HepG2 (cell line): Measurements from ENCODE around the gene MLLT1. TPM values are rescaled to one million over a fixed set of nuclear protein-coding genes. Genes with fewer than 3 reads are reported as not detected.
A peak's percentile ranks its signal among the peaks of the same experiment; 100 is the strongest.

Source experiments
- ATAC-seq: fragments of 200-7000 bp; cut with Tn5 transposase; 3 replicates; pipeline ENCODE4 v1.9.1; 2020; ENCODE audit warnings: mild to moderate bottlenecking, moderate library complexity
- BruUV-seq: library from RNA; stranded (reverse); fragments of 400-500 nt; replicated peaks from 2 replicates; lab custom pipeline; 2021; lab: Mats Ljungman, UMichigan
- CTCF ChIA-PET: fragments of 300-600 bp; formaldehyde crosslinking; extraction: SDS; loops from one replicate; lab custom pipeline; 2021; ENCODE audit warnings: low total read pairs, inconsistent platforms, low intra/inter-chr PET ratio; lab: Yijun Ruan, JAX
- POLR2A ChIA-PET: fragments of 350-600 bp; sonication (Branson Sonifier 250); formaldehyde crosslinking; loops from one replicate; lab custom pipeline; 2020; ENCODE audit warnings: antibody characterized with exemption, inconsistent platforms; lab: Yijun Ruan, JAX
- DNase-seq: peaks from one replicate; pipeline ENCODE4 v3.0.0-alpha.2; 2015; ENCODE audit warnings: low spot score
- FAIRE-seq: peaks from 3 replicates; lab custom pipeline; 2011; peaks lifted over from hg19 to GRCh38; lab: Jason Lieb, UNC
- H2AFZ ChIP-seq: one replicate; pipeline ENCODE4 v1.6.1; 2011; ENCODE audit warnings: low read length, inconsistent platforms
- H3K27ac ChIP-seq: fragments of 300-600 bp; 3 replicates; pipeline ENCODE4 v1.8.0; 2011; ENCODE audit warnings: mixed run types, mild to moderate bottlenecking, mixed read lengths, low read length, inconsistent platforms; ENCODE audit not compliant: insufficient read depth; ENCODE audit errors: extremely low read length
- H3K27me3 ChIP-seq, 2 experiments: fragments of 200-600 bp in 1 of 2; 2 replicates in 1 of 2; 3 replicates in 1 of 2; pipeline versions ENCODE4 v1.6.0 to v1.8.0; 2011; ENCODE audit warnings: low read length in 2 of 2, mild to moderate bottlenecking in 2 of 2, moderate library complexity in 2 of 2, inconsistent platforms in 1 of 2; ENCODE audit not compliant: insufficient read depth in 2 of 2, control insufficient read depth in 1 of 2
- H3K36me3 ChIP-seq, 2 experiments: fragments of 200-600 bp in 1 of 2; replicated peaks in 1 of 2; 2 replicates in 1 of 2; 3 replicates in 1 of 2; pipeline versions ENCODE4 v1.5.1 to v1.8.0; 2011; ENCODE audit warnings: low read length in 2 of 2, inconsistent platforms in 1 of 2; ENCODE audit not compliant: insufficient read depth in 2 of 2, control insufficient read depth in 1 of 2
- H3K4me1 ChIP-seq: 2 replicates; pipeline ENCODE4 v1.5.1; 2012; ENCODE audit warnings: low read length, inconsistent platforms; ENCODE audit not compliant: insufficient read depth
- H3K4me2 ChIP-seq: 2 replicates; pipeline ENCODE4 v1.6.0; 2011; ENCODE audit warnings: low read depth, low read length, inconsistent platforms
- H3K4me3 ChIP-seq, 3 experiments: fragments of 200-600 bp in 1 of 3; sonication (generic), shearing (Covaris generic) in 1 of 3; replicated peaks in 1 of 3; 2 replicates each; pipeline ENCODE4 v1.5.1; 2011 to 2016; ENCODE audit warnings: low read length in 3 of 3, inconsistent platforms in 2 of 3, low read depth in 2 of 3, mild to moderate bottlenecking in 2 of 3, control low read depth in 1 of 3, mixed read lengths in 1 of 3; ENCODE audit not compliant: insufficient read depth in 1 of 3
- H3K79me2 ChIP-seq: one replicate; pipeline ENCODE4 v1.6.1; 2011; ENCODE audit warnings: low read length, inconsistent platforms; ENCODE audit not compliant: insufficient read depth
- H3K9ac ChIP-seq: 2 replicates; pipeline ENCODE4 v1.6.0; 2011; ENCODE audit warnings: mild to moderate bottlenecking, low read depth, low read length, inconsistent platforms; ENCODE audit not compliant: insufficient read depth
- H3K9me3 ChIP-seq: 2 replicates; pipeline ENCODE4 v1.5.1; 2012; ENCODE audit warnings: mild to moderate bottlenecking, low read length
- H4K20me1 ChIP-seq: 2 replicates; pipeline ENCODE4 v1.6.0; 2011; ENCODE audit warnings: inconsistent platforms, mild to moderate bottlenecking, low read length, moderate library complexity; ENCODE audit not compliant: insufficient read depth
- CENPBD1 ChIP-seq: sonication (generic); formaldehyde crosslinking; IDR thresholded peaks from 2 replicates; pipeline ENCODE4 v1.8.0; 2022; ENCODE audit warnings: missing genetic modification reagents, low read depth, mild to moderate bottlenecking, borderline replicate concordance
- FOXA3 ChIP-seq: IDR thresholded peaks from 2 replicates; pipeline ENCODE4 v1.6.1; 2016; ENCODE audit warnings: missing genetic modification reagents, missing compliant biosample characterization
- MXD4 ChIP-seq: IDR thresholded peaks from 2 replicates; pipeline ENCODE4 v1.6.1; 2016; ENCODE audit warnings: mild to moderate bottlenecking, missing biosample characterization, missing genetic modification reagents
- ZBTB3 ChIP-seq: sonication (generic); formaldehyde crosslinking; IDR thresholded peaks from 2 replicates; pipeline ENCODE4 v1.4.0; 2020; ENCODE audit warnings: low read depth, mild to moderate bottlenecking, moderate library complexity, missing genetic modification reagents, borderline replicate concordance
- ZBTB33 ChIP-seq: sonication (generic); formaldehyde crosslinking; IDR thresholded peaks from 2 replicates; pipeline ENCODE4 v1.4.0; 2020; ENCODE audit warnings: missing genetic modification reagents
- ZBTB38 ChIP-seq: sonication (generic); formaldehyde crosslinking; IDR thresholded peaks from 2 replicates; pipeline ENCODE4 v1.5.1; 2020; ENCODE audit warnings: mild to moderate bottlenecking, missing genetic modification reagents
- ZNF512 ChIP-seq: sonication (generic); formaldehyde crosslinking; IDR thresholded peaks from 2 replicates; pipeline ENCODE4 v1.4.0; 2020; ENCODE audit warnings: mild to moderate bottlenecking, missing genetic modification reagents
- ZNF543 ChIP-seq: sonication (generic); formaldehyde crosslinking; IDR thresholded peaks from 2 replicates; pipeline ENCODE4 v1.4.0; 2020; ENCODE audit warnings: mild to moderate bottlenecking, missing genetic modification reagents
- ZNF646 ChIP-seq: sonication (generic); formaldehyde crosslinking; IDR thresholded peaks from 2 replicates; pipeline ENCODE4 v1.9.0; 2021; ENCODE audit warnings: mild to moderate bottlenecking, missing genetic modification reagents
- ZNF891 ChIP-seq: sonication (generic); formaldehyde crosslinking; IDR thresholded peaks from 2 replicates; pipeline ENCODE4 v1.5.0; 2020; ENCODE audit warnings: mild to moderate bottlenecking, missing genetic modification reagents
- WGBS: methylation state at CpG from one replicate; pipeline ENCODE4 v1.1.6; 2017; ENCODE audit warnings: low lambda C conversion rate; 5-methylcytosine and 5-hydroxymethylcytosine counted together
- in situ Hi-C: cut with HindIII; loops from 2 replicates; pipeline ENCODE4 v1.10.0; 2017; ENCODE audit warnings: low pct_unique_long_range_greater_than_20kb; ENCODE audit not compliant: extremely low pct_ligation_motif_present
- intact Hi-C: fragments of 100-400 bp; cut with micrococcal nuclease; formaldehyde crosslinking; loops from one replicate; pipeline ENCODE4 v1.10.0; 2022; ENCODE audit not compliant: unreplicated experiment
- polyA plus RNA-seq, 8 experiments: library from polyadenylated mRNA; depleted of rRNA in 3 of 8; stranded (reverse) in 7 of 8; unstranded in 1 of 8; fragments of >200 nt; fragmentation: Illumina TruSeq in 4 of 8; extraction: Trizol in 4 of 8; gene quantifications; 2 replicates each; pipeline versions ENCODE4 v1.2.1 to v1.2.3, GENCODE V29; 2011 to 2016; ENCODE audit warnings: low read depth in 4 of 8, missing spikeins in 1 of 8, mixed read lengths in 1 of 8; ENCODE audit not compliant: insufficient read depth in 1 of 8
- total RNA-seq, 5 experiments: library from RNA; depleted of rRNA; stranded (reverse); fragments of >200 nt; fragmentation: Illumina TruSeq; extraction: Trizol; gene quantifications; 2 replicates each; pipeline ENCODE4 v1.2.3, GENCODE V29; 2016; ENCODE audit warnings: low read depth in 1 of 5

The MLLT1 gene
- total and polyA plus RNA-seq, 2 of the 13 experiments (the other 11 are each of a cell fraction or from before 2014, with no cell fraction given), result 11.7 to 12.2 TPM

GRCh38 chr19:6269101-6269886, 10.5 kb downstream of the MLLT1 start:
- no peaks in the 10 kb centered on the region for H3K27me3 ChIP-seq
- ATAC-seq (no peak), DNase-seq (no peak), FAIRE-seq (no peak)
- H3K36me3 ChIP-seq, result peaks cover 18 to 45% of the 10 kb centered on the region in 2 experiments
- no peak overlapping the region for H3K27ac ChIP-seq
- POLR2A ChIA-PET, result no interaction called here
- WGBS, result 97% methylated on average over 31 of the region's 33 CpGs
- CTCF ChIA-PET, result no interaction called here
- H3K4me1 ChIP-seq, result peaks cover 55% of the 10 kb centered on the region
- H3K4me2 ChIP-seq, result no peak overlapping the region
- peaks cover 46% of the 10 kb centered on the region for H3K79me2 ChIP-seq
- in situ Hi-C loops (no loop called here), intact Hi-C loops (no loop called here)
- no TSS peak for BruUV-seq
- H4K20me1 ChIP-seq, result peaks cover 8% of the 10 kb centered on the region; the same call in 1 of the 2 replicates
- peak; percentile 55 for TF ChIP-seq ZBTB33
- no peak for TF ChIP-seq ZNF891 (CRISPR knock-in tag)
- TF ChIP-seq ZBTB38 (CRISPR knock-in tag), result peak; percentile 61
- TF ChIP-seq CENPBD1 (CRISPR knock-in tag), result no peak
- no peak for TF ChIP-seq ZNF543
- no peak for TF ChIP-seq ZNF512 (CRISPR knock-in tag)
- no peak for TF ChIP-seq MXD4 (CRISPR knock-in tag)
- no peak for TF ChIP-seq ZBTB3 (CRISPR knock-in tag)
- TF ChIP-seq ZNF646 (CRISPR knock-in tag), result no peak
- TF ChIP-seq FOXA3, result no peak
- H3K4me3 ChIP-seq, result no peak overlapping the region
- no peak overlapping the region for H3K9ac ChIP-seq
- H2AFZ ChIP-seq, result no peak overlapping the region
- no peaks in the 10 kb centered on the region for H3K9me3 ChIP-seq
